Measurements from ENCODE around the gene SIRT3. TPM values are rescaled to one million over a fixed set of nuclear protein-coding genes. Genes with fewer than 3 reads are reported as not detected.

The SIRT3 gene
- total RNA-seq, 1 donor from 2014 or later, result 11.8 TPM

- no peak for DNase-seq (ENCODE audit: low read depth)
- no peak overlapping the region for H3K4me3 ChIP-seq (ENCODE audit: low read depth, low read length)
- no peak for TF ChIP-seq CTCF (conservative IDR thresholded peaks at IDR 0.05; ENCODE audit: low read depth, low read length)
These were observed 16.5 kb upstream of the SIRT3 start for GRCh38 chr11:252666-253065.

DNA sequence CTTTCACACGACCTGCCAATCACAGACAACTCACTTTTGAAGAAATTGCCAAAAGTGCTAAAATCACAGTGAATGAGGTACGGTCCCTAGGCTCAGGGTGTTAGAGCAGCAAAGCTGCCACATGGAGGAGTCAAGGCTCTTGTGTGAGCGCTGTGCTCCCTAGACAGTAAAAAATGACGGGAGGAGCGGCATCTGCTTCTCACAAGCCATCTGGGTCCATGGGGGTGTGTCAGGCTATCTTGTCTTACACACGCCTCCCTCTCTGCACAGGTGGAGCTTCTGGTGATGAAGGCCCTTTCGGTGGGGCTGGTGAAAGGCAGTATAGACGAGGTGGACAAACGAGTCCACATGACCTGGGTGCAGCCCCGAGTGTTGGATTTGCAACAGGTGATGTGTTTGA is 15.4 kb upstream of the SIRT3 start:
- peak; percentile 6 for TF ChIP-seq CTCF (conservative IDR thresholded peaks at IDR 0.05; ENCODE audit: low read depth, low read length)
- no peak for DNase-seq (ENCODE audit: low read depth)

DNA sequence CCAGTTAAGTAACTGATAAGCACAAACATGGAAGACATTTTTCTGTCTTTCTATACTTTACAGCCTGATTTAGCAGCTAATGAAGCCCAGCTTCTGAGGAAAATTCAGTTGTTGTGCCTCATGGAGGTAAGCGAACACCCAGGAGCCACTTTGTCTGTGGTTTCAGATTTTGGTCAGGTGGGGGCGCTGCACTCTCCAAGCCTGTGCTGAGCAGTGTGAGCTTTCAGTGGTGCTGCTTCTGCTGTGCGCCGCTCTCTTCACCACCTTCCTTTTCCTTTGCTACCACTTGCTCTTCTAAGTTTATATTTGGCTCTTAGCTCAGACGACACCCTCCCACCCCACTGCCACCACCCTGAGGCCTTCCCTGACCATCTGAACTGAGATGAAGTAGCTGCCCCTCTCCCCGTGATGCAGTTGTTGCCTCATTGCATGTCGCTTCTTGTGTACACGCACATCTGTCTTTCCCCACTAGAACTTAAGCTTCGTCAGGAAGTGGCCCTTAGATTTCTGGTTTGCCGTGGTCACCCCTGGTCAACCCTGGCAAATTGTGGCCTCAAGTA is 14.7 kb upstream of the SIRT3 start:
- DNase-seq (ENCODE audit: low read depth), result no peak
- H3K4me3 ChIP-seq (ENCODE audit: low read depth, low read length), result no peak overlapping the region
- peak; percentile 70 for TF ChIP-seq CTCF (conservative IDR thresholded peaks at IDR 0.05; ENCODE audit: low read depth, low read length)

More for the DNA sequence above, 15.4 kb upstream of the SIRT3 start:
- no peak overlapping the region for H3K4me3 ChIP-seq (ENCODE audit: low read depth, low read length)

DNA sequence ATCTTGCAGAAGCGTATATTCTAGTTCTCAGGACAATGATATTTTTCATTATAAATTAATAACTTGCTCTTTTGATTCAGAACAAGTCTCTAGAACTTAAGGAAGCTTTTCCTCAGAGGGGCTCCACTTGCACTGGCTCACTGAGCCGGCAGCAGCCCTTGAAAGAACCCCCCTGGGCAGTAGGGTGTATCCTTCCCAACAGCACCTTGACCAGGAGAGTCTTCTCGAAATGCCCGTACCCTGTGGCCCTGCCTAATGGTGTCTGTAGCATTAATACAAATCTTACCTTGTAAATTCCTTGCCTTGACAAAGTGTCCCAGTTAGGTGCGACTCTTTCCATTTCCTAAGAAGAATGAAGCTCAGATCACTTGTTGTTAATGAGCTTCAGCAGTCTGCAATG is 14.1 kb upstream of the SIRT3 start:
- no peak overlapping the region for H3K4me3 ChIP-seq (ENCODE audit: low read depth, low read length)
- no peak for TF ChIP-seq CTCF (conservative IDR thresholded peaks at IDR 0.05; ENCODE audit: low read depth, low read length)
- DNase-seq (ENCODE audit: low read depth), result no peak

GRCh38 chr11:249062-249461 is 12.9 kb upstream of the SIRT3 start:
- H3K4me3 ChIP-seq (ENCODE audit: low read depth, low read length), result no peak overlapping the region
- no peak for TF ChIP-seq CTCF (conservative IDR thresholded peaks at IDR 0.05; ENCODE audit: low read depth, low read length)
- no peak for DNase-seq (ENCODE audit: low read depth)

GRCh38 chr11:244376-244775 is 8.2 kb upstream of the SIRT3 start:
- no peak overlapping the region for H3K4me3 ChIP-seq (ENCODE audit: low read depth, low read length)
- peak; percentile 26 for DNase-seq (ENCODE audit: low read depth)
- TF ChIP-seq CTCF (conservative IDR thresholded peaks at IDR 0.05; ENCODE audit: low read depth, low read length), result no peak

DNA sequence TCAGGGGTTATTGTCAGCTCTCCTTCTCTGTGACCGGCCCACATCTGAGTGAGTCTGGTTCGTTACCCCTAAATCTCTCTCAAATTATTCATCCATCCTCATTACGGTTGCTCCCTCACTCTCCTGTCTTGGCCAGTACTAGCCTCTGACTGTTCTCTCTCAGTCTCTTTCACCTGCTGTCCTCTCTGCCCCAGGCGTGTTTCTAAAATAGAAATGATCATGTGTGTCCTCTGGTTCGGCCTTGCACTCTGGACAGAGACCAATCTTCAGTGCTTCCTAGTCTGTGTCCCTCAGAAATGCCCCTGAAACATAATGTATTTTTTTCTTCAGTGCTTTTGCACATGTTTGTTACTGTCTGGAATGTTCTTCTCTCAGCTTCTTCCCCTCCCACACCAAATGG is 5.5 kb upstream of the SIRT3 start:
- no peak for DNase-seq (ENCODE audit: low read depth)
- no peak for TF ChIP-seq CTCF (conservative IDR thresholded peaks at IDR 0.05; ENCODE audit: low read depth, low read length)
- no peak overlapping the region for H3K4me3 ChIP-seq (ENCODE audit: low read depth, low read length)

Measured in epithelial cell of proximal tubule (primary cell).